Gastrocnemius medialis (tissue), 4 donors: ENCODE measurements around the gene AWAT2. TPM values are rescaled to one million over a fixed set of nuclear protein-coding genes. Genes with fewer than 3 reads are reported as not detected.

Experiments used
- ATAC-seq, 2 donors: fragments of 150-250 bp; one replicate each; pipeline ENCODE4 v1.9.1; 2016
- DNase-seq, 2 donors: peaks; one replicate each; pipeline ENCODE4 v3.0.0-alpha.2; 2019
- H3K27ac ChIP-seq, 4 donors: fragments of 200-600 bp; sonication (generic); 1 replicate in 1 of 4; 2 replicates in 3 of 4; pipeline ENCODE4 v1.5.1; 2016 to 2018; ENCODE audit warnings: mild to moderate bottlenecking in 2 of 4, moderate library complexity in 1 of 4
- H3K27me3 ChIP-seq, 3 donors: fragments of 200-600 bp; sonication (generic) in 2 of 3; 1 replicate in 1 of 3; 2 replicates in 2 of 3; pipeline versions ENCODE4 v1.5.1 to v1.6.0; 2016 to 2019; ENCODE audit warnings: mild to moderate bottlenecking in 1 of 3, moderate library complexity in 1 of 3
- H3K36me3 ChIP-seq, 2 donors: fragments of 200-600 bp; sonication (generic) in 1 of 2; one replicate each; pipeline ENCODE4 v1.5.1; 2017 to 2018
- H3K4me1 ChIP-seq, 2 donors: fragments of 200-600 bp; sonication (generic) in 1 of 2; one replicate each; pipeline ENCODE4 v1.5.1; 2016 to 2017; ENCODE audit warnings: mild to moderate bottlenecking in 2 of 2
- H3K4me3 ChIP-seq, 4 donors: fragments of 200-600 bp; sonication (generic) in 3 of 4; 1 replicate in 1 of 4; 2 replicates in 3 of 4; pipeline ENCODE4 v1.5.1; 2016 to 2019; ENCODE audit warnings: mild to moderate bottlenecking in 2 of 4
- H3K9me3 ChIP-seq, 3 donors: fragments of 200-600 bp; sonication (generic) in 2 of 3; 1 replicate in 1 of 3; 2 replicates in 2 of 3; pipeline ENCODE4 v1.5.1; 2016 to 2019
- POLR2A ChIP-seq, 2 donors: fragments of 450-650 bp; IDR thresholded peaks; one replicate each; pipeline ENCODE4 v1.6.1; 2017; ENCODE audit warnings: antibody characterized with exemption in 2 of 2, mild to moderate bottlenecking in 2 of 2, moderate library complexity in 2 of 2
- in situ Hi-C, 4 donors: fragments of 200-750 bp; cut with MboI; loops; one replicate each; pipeline versions ENCODE4 v1.15.0 to v1.8.0; 2017; ENCODE audit warnings: low sequenced_read_pairs in 4 of 4
- intact Hi-C: fragments of 100-400 bp; cut with DNase I; formaldehyde crosslinking; loops from one replicate; pipeline ENCODE4 v1.15.1; 2023; ENCODE audit warnings: low total_unique reads
- total RNA-seq, 4 donors: library from RNA; depleted of rRNA; stranded (reverse); fragments of >200 nt; gene quantifications; one replicate each; pipeline versions ENCODE4 v1.1.0 to v1.2.3, GENCODE V29; 2016
- TF ChIP-seq, protein P1 (sequence below), 5 experiments: fragments of 450-650 bp in 3 of 5; fragments of 200-600 bp in 2 of 5; sonication (generic) in 2 of 5; IDR thresholded peaks in 4 of 5; conservative IDR thresholded peaks in 1 of 5; 1 replicate in 4 of 5; 2 replicates in 1 of 5; pipeline ENCODE4 v1.5.1; 2016 to 2019; ENCODE audit warnings: antibody characterized with exemption in 5 of 5, mild to moderate bottlenecking in 3 of 5, moderate library complexity in 3 of 5

Gene AWAT2
- not detected for total RNA-seq

DNA sequence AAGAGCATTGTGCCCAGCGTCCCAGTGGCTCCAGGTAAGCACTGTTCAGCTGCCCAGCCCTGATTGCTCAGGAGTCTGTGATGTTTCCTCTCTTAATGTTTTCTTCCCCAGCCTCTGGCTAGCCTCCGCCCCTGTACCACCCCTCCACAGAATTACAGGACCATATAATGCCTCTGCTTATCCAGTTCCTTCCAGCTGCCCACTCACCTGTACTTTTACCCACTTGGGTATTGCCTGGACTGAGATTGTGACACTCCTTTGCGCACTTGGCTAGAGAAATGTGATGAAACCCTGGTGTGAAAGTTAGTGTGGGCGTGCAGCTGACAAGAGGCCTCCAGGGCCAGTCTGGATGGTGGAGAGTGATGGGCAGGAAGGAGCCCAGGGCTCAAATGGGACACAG is at the start of gene AWAT2:
AWAT2 (minus strand) TSS at position 14 of the 400 bp plus-strand sequence; CDS start at position 8, 6 bp downstream.
- Histone ChIP-seq H3K4me1 (no peaks in the 10 kb centered on the region), H3K9me3 (no peaks in the 10 kb centered on the region), H3K27me3 (no peaks in the 10 kb centered on the region), H3K27ac (no peak within 1 kb of the TSS), H3K36me3 (no peaks in the 10 kb centered on the region), H3K4me3 (no peak within 1 kb of the TSS)
- DNase-seq = no peak
- intact Hi-C loops (no loop called here), in situ Hi-C loops (loop anchor here in 1 of 4 donors (25.0 kb wide), 1 partner anchor 513 kb away; no protein-coding TSS in a partner anchor)
- no peak for ATAC-seq
- TF ChIP-seq, protein P1, sequence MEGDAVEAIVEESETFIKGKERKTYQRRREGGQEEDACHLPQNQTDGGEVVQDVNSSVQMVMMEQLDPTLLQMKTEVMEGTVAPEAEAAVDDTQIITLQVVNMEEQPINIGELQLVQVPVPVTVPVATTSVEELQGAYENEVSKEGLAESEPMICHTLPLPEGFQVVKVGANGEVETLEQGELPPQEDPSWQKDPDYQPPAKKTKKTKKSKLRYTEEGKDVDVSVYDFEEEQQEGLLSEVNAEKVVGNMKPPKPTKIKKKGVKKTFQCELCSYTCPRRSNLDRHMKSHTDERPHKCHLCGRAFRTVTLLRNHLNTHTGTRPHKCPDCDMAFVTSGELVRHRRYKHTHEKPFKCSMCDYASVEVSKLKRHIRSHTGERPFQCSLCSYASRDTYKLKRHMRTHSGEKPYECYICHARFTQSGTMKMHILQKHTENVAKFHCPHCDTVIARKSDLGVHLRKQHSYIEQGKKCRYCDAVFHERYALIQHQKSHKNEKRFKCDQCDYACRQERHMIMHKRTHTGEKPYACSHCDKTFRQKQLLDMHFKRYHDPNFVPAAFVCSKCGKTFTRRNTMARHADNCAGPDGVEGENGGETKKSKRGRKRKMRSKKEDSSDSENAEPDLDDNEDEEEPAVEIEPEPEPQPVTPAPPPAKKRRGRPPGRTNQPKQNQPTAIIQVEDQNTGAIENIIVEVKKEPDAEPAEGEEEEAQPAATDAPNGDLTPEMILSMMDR (IDR thresholded peaks at IDR 0.05 in 4 of 5, conservative IDR thresholded peaks at IDR 0.05 in 1 of 5) = no peak
- no peak for TF ChIP-seq POLR2A (IDR thresholded peaks at IDR 0.05)

- H3K36me3 ChIP-seq = no peaks in the 10 kb centered on the region
- H3K27ac ChIP-seq = no peak overlapping the region
- no peak for ATAC-seq
Measured at GRCh38 chrX:70096052-70096451, 46.3 kb upstream of the AWAT2 start.

DNA sequence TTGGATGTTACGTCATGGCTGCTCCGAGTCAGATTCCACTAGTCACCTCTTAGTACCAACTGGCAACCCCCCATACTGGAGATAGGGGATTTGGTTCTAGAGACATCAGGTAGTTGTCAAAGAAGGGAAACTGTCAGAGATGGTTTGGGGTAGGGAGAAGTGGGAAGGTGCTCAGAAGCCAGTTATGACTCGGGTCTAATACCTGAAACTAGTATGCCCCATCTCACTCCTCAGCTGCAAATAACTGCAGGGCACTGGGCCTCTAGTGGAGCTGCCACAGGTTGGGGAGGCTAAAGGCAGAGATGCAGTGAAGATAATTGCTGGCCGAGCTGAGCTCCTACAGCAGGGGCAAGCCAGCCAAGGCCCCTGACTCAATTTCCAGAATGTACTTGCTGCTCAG is 42.5 kb upstream of the AWAT2 start:
- H3K36me3 ChIP-seq = no peaks in the 10 kb centered on the region
- TF ChIP-seq, protein P1 (IDR thresholded peaks at IDR 0.05 in 4 of 5, conservative IDR thresholded peaks at IDR 0.05 in 1 of 5) = no peak
- no peak for TF ChIP-seq POLR2A (IDR thresholded peaks at IDR 0.05)
- H3K27me3 ChIP-seq = no peaks in the 10 kb centered on the region
- no peaks in the 10 kb centered on the region for H3K9me3 ChIP-seq
- H3K4me1 ChIP-seq = peaks cover 0 to 8% of the 10 kb centered on the region in 2 donors
- no peak overlapping the region for H3K27ac ChIP-seq
- no peak overlapping the region for H3K4me3 ChIP-seq
- ATAC-seq = no peak
- DNase-seq = no peak
- intact Hi-C loops (no loop called here), in situ Hi-C loops (loop anchor here in 2 of 4 donors (10.0 to 25.0 kb wide), 3 partner anchors 57 to 597 kb away; no protein-coding TSS in a partner anchor)

More at GRCh38 chrX:70096052-70096451, 46.3 kb upstream of the AWAT2 start:
- intact Hi-C loops = loop anchor here (2.0 kb wide), 1 partner anchor 557 kb away; no protein-coding TSS in a partner anchor
- Histone ChIP-seq H3K27me3 (no peaks in the 10 kb centered on the region), H3K4me3 (no peak overlapping the region), H3K9me3 (no peaks in the 10 kb centered on the region), H3K4me1 (no peaks in the 10 kb centered on the region)
- in situ Hi-C loops = loop anchor here in 2 of 4 donors (10.0 to 25.0 kb wide), 3 partner anchors 61 to 601 kb away; no protein-coding TSS in a partner anchor
- TF ChIP-seq, protein P1 (IDR thresholded peaks at IDR 0.05 in 4 of 5, conservative IDR thresholded peaks at IDR 0.05 in 1 of 5) = no peak
- DNase-seq = no peak

- no peaks in the 10 kb centered on the region for H3K27me3 ChIP-seq
- DNase-seq (no peak), ATAC-seq (no peak)
- intact Hi-C loops (no loop called here), in situ Hi-C loops (loop anchor here in 2 of 4 donors (10.0 to 25.0 kb wide), 3 partner anchors 55 to 595 kb away; no protein-coding TSS in a partner anchor)
- H3K4me3 ChIP-seq = no peak overlapping the region
- H3K9me3 ChIP-seq = no peaks in the 10 kb centered on the region
- no peak overlapping the region for H3K27ac ChIP-seq
- H3K36me3 ChIP-seq = no peaks in the 10 kb centered on the region
- H3K4me1 ChIP-seq = peaks cover 0 to 9% of the 10 kb centered on the region in 2 donors
- TF ChIP-seq, protein P1 (IDR thresholded peaks at IDR 0.05 in 4 of 5, conservative IDR thresholded peaks at IDR 0.05 in 1 of 5) = no peak
- TF ChIP-seq POLR2A (IDR thresholded peaks at IDR 0.05) = no peak
Measured at GRCh38 chrX:70089604-70090297, 40.0 kb upstream of the AWAT2 start.
